Measurements from ENCODE around the gene TOMT.

- TF ChIP-seq CTCF (IDR thresholded peaks at IDR 0.05) = no peak
- TF ChIP-seq ZFX (IDR thresholded peaks at IDR 0.05; ENCODE audit: borderline replicate concordance) = no peak
Measured at GRCh38 chr11:72102631-72102945, 3.1 kb upstream of the TOMT start.

Measured in 22Rv1 (cell line).